Measurements from ENCODE around the gene PARN. TPM values are rescaled to one million over a fixed set of nuclear protein-coding genes. Genes with fewer than 3 reads are reported as not detected.

Gene PARN
- polyA plus RNA-seq, 1 experiment = 33.9 TPM

GRCh38 chr16:14485121-14485551, 144.9 kb downstream of the PARN start:
- TF ChIP-seq CTCF (IDR thresholded peaks at IDR 0.05; ENCODE audit: low read depth, low read length) = no peak
- POLR2A ChIA-PET = interaction anchor here (2.8 kb wide), 1 partner anchor 16 kb away, joined by 14 read pairs; no protein-coding TSS in a partner anchor
- H3K27ac ChIP-seq (ENCODE audit: low read depth, low read length) = no peak overlapping the region
- no peak for DNase-seq (ENCODE audit: low read depth, low spot score)
- H3K27me3 ChIP-seq (ENCODE audit: control insufficient read depth, insufficient read depth, low read length) = no peaks in the 10 kb centered on the region
- H3K4me3 ChIP-seq (ENCODE audit: low read depth, low read length) = no peak overlapping the region
- no peaks in the 10 kb centered on the region for H3K9me3 ChIP-seq (ENCODE audit: control insufficient read depth, insufficient read depth, low read length)
- CTCF ChIA-PET = no interaction called here

GRCh38 chr16:14483819-14484385, 146.2 kb downstream of the PARN start:
- TF ChIP-seq CTCF (IDR thresholded peaks at IDR 0.05; ENCODE audit: low read depth, low read length) = no peak
- Histone ChIP-seq H3K4me3 (ENCODE audit: low read depth, low read length) (no peak overlapping the region), H3K9me3 (ENCODE audit: control insufficient read depth, insufficient read depth, low read length) (peaks cover under 1% of the 10 kb centered on the region; the same call in 1 of the 2 replicates), H3K27me3 (ENCODE audit: control insufficient read depth, insufficient read depth, low read length) (no peaks in the 10 kb centered on the region), H3K27ac (ENCODE audit: low read depth, low read length) (no peak overlapping the region)
- ChIA-PET CTCF (interaction anchor here (0.5 kb wide), 2 partner anchors 18 to 57 kb away, joined by 3 read pairs; no protein-coding TSS in a partner anchor), POLR2A (no interaction called here)
- no peak for DNase-seq (ENCODE audit: low read depth, low spot score)

- Histone ChIP-seq H3K27me3 (ENCODE audit: control insufficient read depth, insufficient read depth, low read length) (no peaks in the 10 kb centered on the region), H3K4me3 (ENCODE audit: low read depth, low read length) (no peak overlapping the region), H3K9me3 (ENCODE audit: control insufficient read depth, insufficient read depth, low read length) (peaks cover 4% of the 10 kb centered on the region), H3K27ac (ENCODE audit: low read depth, low read length) (no peak overlapping the region)
- DNase-seq (ENCODE audit: low read depth, low spot score) = no peak
- ChIA-PET CTCF (no interaction called here), POLR2A (no interaction called here)
- TF ChIP-seq CTCF (IDR thresholded peaks at IDR 0.05; ENCODE audit: low read depth, low read length) = no peak
Observed at GRCh38 chr16:14476183-14476582, 153.9 kb downstream of the PARN start.

- ChIA-PET CTCF (no interaction called here), POLR2A (no interaction called here)
- Histone ChIP-seq H3K27me3 (ENCODE audit: control insufficient read depth, insufficient read depth, low read length) (no peaks in the 10 kb centered on the region), H3K4me3 (ENCODE audit: low read depth, low read length) (no peak overlapping the region), H3K9me3 (ENCODE audit: control insufficient read depth, insufficient read depth, low read length) (peaks cover 4% of the 10 kb centered on the region), H3K27ac (ENCODE audit: low read depth, low read length) (no peak overlapping the region)
- TF ChIP-seq CTCF (IDR thresholded peaks at IDR 0.05; ENCODE audit: low read depth, low read length) = no peak
- DNase-seq (ENCODE audit: low read depth, low spot score) = no peak
Observed at GRCh38 chr16:14475370-14476139, 154.5 kb downstream of the PARN start.

- Histone ChIP-seq H3K9me3 (ENCODE audit: control insufficient read depth, insufficient read depth, low read length) (no peaks in the 10 kb centered on the region), H3K27me3 (ENCODE audit: control insufficient read depth, insufficient read depth, low read length) (no peaks in the 10 kb centered on the region), H3K4me3 (ENCODE audit: low read depth, low read length) (no peak overlapping the region), H3K27ac (ENCODE audit: low read depth, low read length) (no peak overlapping the region)
- ChIA-PET POLR2A (no interaction called here), CTCF (no interaction called here)
- DNase-seq (ENCODE audit: low read depth, low spot score) = no peak
- TF ChIP-seq CTCF (IDR thresholded peaks at IDR 0.05; ENCODE audit: low read depth, low read length) = no peak
Observed at GRCh38 chr16:14473488-14473887, 156.6 kb downstream of the PARN start.

Measured in AG04450 (cell line).